Neural crest cell (in vitro differentiated cells): ENCODE results near the gene IGF2BP2. TPM values are rescaled to one million over a fixed set of nuclear protein-coding genes. Genes with fewer than 3 reads are reported as not detected.
"Not testable (repeated sequence)": the region's sequence is repeated elsewhere in the genome, so short reads cannot be mapped to it uniquely, and the experiment has no call there.

Source experiments
- DNase-seq: peaks from one replicate; pipeline ENCODE4 v3.0.0; 2021; ENCODE audit warnings: low read depth, mixed read lengths, low spot score
- H3K27ac Mint-ChIP-seq: one replicate; pipeline ENCODE4 v1.8.0; 2021; ENCODE audit warnings: mild to moderate bottlenecking, mixed read lengths; ENCODE audit not compliant: unreplicated experiment
- H3K27me3 Mint-ChIP-seq: 2 replicates; pipeline ENCODE4 v1.8.0; 2021; ENCODE audit warnings: low read depth, mild to moderate bottlenecking, mixed read lengths
- H3K36me3 Mint-ChIP-seq: 2 replicates; pipeline ENCODE4 v1.8.0; 2021; ENCODE audit warnings: low read depth, mild to moderate bottlenecking, mixed read lengths
- H3K4me1 Mint-ChIP-seq: 2 replicates; pipeline ENCODE4 v1.8.0; 2021; ENCODE audit warnings: mixed read lengths
- H3K4me3 Mint-ChIP-seq: one replicate; pipeline ENCODE4 v1.8.0; 2021; ENCODE audit warnings: mild to moderate bottlenecking, mixed read lengths
- H3K9me3 Mint-ChIP-seq: 2 replicates; pipeline ENCODE4 v1.8.0; 2021; ENCODE audit warnings: mixed read lengths
- CTCF ChIP-seq: fragments of 200-600 bp; sonication (generic); conservative IDR thresholded peaks from 2 replicates; pipeline ENCODE4 v1.5.0; 2021; ENCODE audit warnings: antibody characterized with exemption, mild to moderate bottlenecking
- total RNA-seq: library from RNA; stranded (reverse); gene quantifications from 2 replicates; pipeline ENCODE4 v1.2.1, GENCODE V29; 2021

IGF2BP2 gene
- total RNA-seq, 1 donor from 2014 or later, result 141 TPM

- no peaks in the 10 kb centered on the region for H3K9me3 Mint-ChIP-seq
- H3K27me3 Mint-ChIP-seq, result no peaks in the 10 kb centered on the region
- no peak overlapping the region for H3K4me3 Mint-ChIP-seq
- no peaks in the 10 kb centered on the region for H3K36me3 Mint-ChIP-seq
- H3K27ac Mint-ChIP-seq, result no peak overlapping the region
- DNase-seq, result no peak
- TF ChIP-seq CTCF, result no peak
- H3K4me1 Mint-ChIP-seq, result peaks cover 56% of the 10 kb centered on the region
These were observed 11.1 kb downstream of the IGF2BP2 start for GRCh38 chr3:185813691-185814215.

GRCh38 chr3:185813205-185813604 is 11.6 kb downstream of the IGF2BP2 start:
- H3K27ac Mint-ChIP-seq, result no peak overlapping the region
- H3K4me3 Mint-ChIP-seq, result no peak overlapping the region
- peaks cover 52% of the 10 kb centered on the region for H3K4me1 Mint-ChIP-seq
- DNase-seq, result no peak
- no peak for TF ChIP-seq CTCF
- H3K27me3 Mint-ChIP-seq, result no peaks in the 10 kb centered on the region
- H3K36me3 Mint-ChIP-seq, result no peaks in the 10 kb centered on the region
- H3K9me3 Mint-ChIP-seq, result no peaks in the 10 kb centered on the region

GRCh38 chr3:185807445-185808068 is 17.3 kb downstream of the IGF2BP2 start:
- Mint-ChIP-seq H3K36me3 (peaks cover 4% of the 10 kb centered on the region), H3K27me3 (no peaks in the 10 kb centered on the region), H3K9me3 (peaks cover 3% of the 10 kb centered on the region), H3K4me1 (peaks cover 35% of the 10 kb centered on the region), H3K27ac (no peak overlapping the region), H3K4me3 (no peak overlapping the region)
- DNase-seq, result no peak
- TF ChIP-seq CTCF, result no peak

GRCh38 chr3:185798831-185799110 is 26.1 kb downstream of the IGF2BP2 start:
- H3K4me3 Mint-ChIP-seq, H3K9me3 Mint-ChIP-seq, H3K27ac Mint-ChIP-seq, DNase-seq, H3K27me3 Mint-ChIP-seq: not testable (repeated sequence)
- Mint-ChIP-seq H3K4me1 (peaks cover 39% of the 10 kb centered on the region), H3K36me3 (peaks cover 11% of the 10 kb centered on the region)

GRCh38 chr3:185797993-185798830 is 26.6 kb downstream of the IGF2BP2 start:
- no peak overlapping the region for H3K4me3 Mint-ChIP-seq
- no peak overlapping the region for H3K27ac Mint-ChIP-seq
- peaks cover 8% of the 10 kb centered on the region for H3K9me3 Mint-ChIP-seq
- peaks cover 11% of the 10 kb centered on the region for H3K36me3 Mint-ChIP-seq
- no peak for TF ChIP-seq CTCF
- H3K27me3 Mint-ChIP-seq, result no peaks in the 10 kb centered on the region
- no peak for DNase-seq
- peaks cover 43% of the 10 kb centered on the region for H3K4me1 Mint-ChIP-seq
